ENCODE results near the gene SMC5. TPM values are rescaled to one million over a fixed set of nuclear protein-coding genes. Genes with fewer than 3 reads are reported as not detected.

The SMC5 gene
- total RNA-seq, 1 donor from 2014 or later: 23.6 TPM

DNA sequence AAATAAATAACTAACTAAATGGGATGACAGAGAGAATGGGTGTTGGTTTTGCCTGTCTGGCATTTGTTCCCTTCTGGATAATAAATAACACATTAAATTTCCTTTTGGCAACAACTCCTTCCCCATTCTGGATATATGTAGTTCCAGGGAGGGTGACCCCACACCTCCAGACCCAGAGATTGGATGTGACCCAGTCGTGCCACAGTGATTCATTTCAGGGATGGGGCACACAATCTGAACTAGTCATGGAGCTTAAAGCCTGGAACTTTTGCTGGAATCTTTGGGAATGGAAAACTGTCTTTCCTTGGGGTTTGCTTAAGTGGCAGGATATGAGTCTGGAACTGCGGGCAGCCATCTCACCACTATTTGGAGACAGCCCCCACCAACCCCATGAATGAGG lies 144.4 kb downstream of the SMC5 start:
- no peak for DNase-seq (ENCODE audit: extremely low read depth, low read depth, low spot score)

DNA sequence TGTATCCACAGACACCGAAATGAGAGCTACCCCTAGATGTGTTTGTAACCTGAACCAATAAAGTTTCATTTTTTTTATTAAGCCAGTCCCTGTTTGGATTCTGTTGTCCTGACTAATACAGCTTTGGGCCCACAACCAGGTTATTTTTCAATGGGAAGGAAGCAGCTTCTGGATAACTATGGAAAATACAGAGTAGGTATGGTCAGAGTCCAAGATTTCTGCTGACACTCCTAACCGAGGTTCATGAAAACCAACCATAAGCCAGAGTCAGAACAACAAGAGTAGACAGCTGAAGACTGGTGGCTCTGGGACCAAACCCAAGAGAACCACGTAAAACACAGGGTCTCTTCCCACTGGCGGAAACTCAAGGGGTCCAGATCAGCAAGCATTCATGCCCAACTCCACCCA lies 144.8 kb downstream of the SMC5 start:
- DNase-seq (ENCODE audit: extremely low read depth, low read depth, low spot score): no peak

DNA sequence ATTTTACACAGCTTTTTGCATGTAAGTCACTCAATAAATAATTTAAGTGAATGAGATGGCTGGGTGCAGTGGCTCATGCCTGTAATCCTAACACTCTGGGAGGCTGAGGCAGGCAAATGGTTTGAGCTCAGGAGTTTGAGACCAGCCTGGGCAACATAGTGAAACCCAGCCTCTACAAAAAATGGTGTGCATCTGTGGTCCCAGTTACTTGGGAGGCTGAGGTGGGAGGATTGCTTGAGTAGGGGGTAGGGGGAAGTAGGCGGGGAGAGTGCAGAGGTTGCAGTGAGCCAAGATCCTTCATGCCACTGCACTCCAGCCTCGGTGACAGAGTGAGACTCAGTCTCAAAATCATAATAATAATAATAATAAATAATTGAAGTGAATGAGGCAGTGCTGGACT lies 145.5 kb downstream of the SMC5 start:
- no peak for DNase-seq (ENCODE audit: extremely low read depth, low read depth, low spot score)

Other genes starting within 250 kb of the SMC5 start
- 8.1 and 16.0 TPM in 2 replicates for gene MAMDC2, start 215.1 kb upstream of the SMC5 start, total RNA-seq
- 17.0 and 23.7 TPM in 2 replicates for gene KLF9, start 155.7 kb downstream of the SMC5 start, total RNA-seq

Data from glomerular endothelial cell (primary cell).